Transverse colon (tissue), 4 donors: ENCODE results near the gene TM2D3. TPM values are rescaled to one million over a fixed set of nuclear protein-coding genes. Genes with fewer than 3 reads are reported as not detected.

Experiments used
- DNase-seq: peaks from one replicate; pipeline ENCODE4 v3.0.0-alpha.2; 2019
- H3K27ac ChIP-seq, 4 donors: fragments of 200-600 bp; sonication (generic); 2 replicates each; pipeline ENCODE4 v1.5.1; 2016 to 2018; ENCODE audit warnings: inconsistent platforms in 4 of 4
- H3K27me3 ChIP-seq: fragments of 200-600 bp; sonication (generic); 2 replicates; pipeline ENCODE4 v1.5.1; 2017; ENCODE audit warnings: inconsistent platforms
- H3K36me3 ChIP-seq, 4 donors: fragments of 200-600 bp; sonication (generic); 2 replicates each; pipeline ENCODE4 v1.5.1; 2017 to 2019; ENCODE audit warnings: inconsistent platforms in 4 of 4
- H3K4me1 ChIP-seq, 4 donors: fragments of 200-600 bp; sonication (generic); 2 replicates each; pipeline ENCODE4 v1.5.1; 2017 to 2020; ENCODE audit warnings: inconsistent platforms in 4 of 4
- H3K4me3 ChIP-seq, 4 donors: fragments of 200-600 bp; sonication (generic); 1 replicate in 1 of 4; 2 replicates in 3 of 4; pipeline versions ENCODE4 v1.5.1 to v1.6.1; 2017 to 2019; ENCODE audit warnings: inconsistent platforms in 4 of 4
- H3K9me3 ChIP-seq, 2 donors: fragments of 200-600 bp; sonication (generic); 2 replicates each; pipeline ENCODE4 v1.5.1; 2017 to 2019; ENCODE audit warnings: inconsistent platforms in 2 of 2
- CTCF ChIP-seq, 5 experiments: fragments of 200-600 bp in 3 of 5; fragments of 450-650 bp in 2 of 5; sonication (generic) in 3 of 5; IDR thresholded peaks; 1 replicate in 2 of 5; 2 replicates in 3 of 5; pipeline ENCODE4 v1.5.1; 2016 to 2017; ENCODE audit warnings: antibody characterized with exemption in 5 of 5, inconsistent platforms in 3 of 5, mild to moderate bottlenecking in 2 of 5, moderate library complexity in 1 of 5
- EP300 ChIP-seq: sonication (generic); formaldehyde crosslinking; IDR thresholded peaks from one replicate; pipeline ENCODE4 v1.6.1; 2017; ENCODE audit warnings: antibody characterized with exemption, low read depth
- POLR2A ChIP-seq: fragments of 450-650 bp; IDR thresholded peaks from one replicate; pipeline ENCODE4 v1.6.1; 2016; ENCODE audit warnings: antibody characterized with exemption, mild to moderate bottlenecking, moderate library complexity
- POLR2AphosphoS5 ChIP-seq, 3 donors: sonication (generic); formaldehyde crosslinking; IDR thresholded peaks; one replicate each; pipeline ENCODE4 v1.6.1; 2016; ENCODE audit warnings: antibody characterized with exemption in 3 of 3
- WGBS, 2 donors: methylation state at CpG; one replicate each; pipeline ENCODE4 v1.1.5; 2018; ENCODE audit warnings: low coverage in 1 of 2; 5-methylcytosine and 5-hydroxymethylcytosine counted together
- in situ Hi-C, 4 donors: fragments of 200-750 bp; cut with MboI; loops; one replicate each; pipeline versions ENCODE4 v1.15.0 to v1.15.1; 2017; ENCODE audit warnings: low sequenced_read_pairs in 3 of 4, low pct_ligation_motif_present in 1 of 4, low pct_unique_long_range_greater_than_20kb in 1 of 4
- intact Hi-C: fragments of 100-400 bp; cut with DNase I; formaldehyde crosslinking; loops from one replicate; pipeline ENCODE4 v1.15.1; 2023; ENCODE audit warnings: low total_unique reads
- total RNA-seq, 4 donors: library from RNA; depleted of rRNA; stranded (reverse); fragments of >200 nt; gene quantifications; one replicate each; pipeline ENCODE4 v1.1.0, GENCODE V29; 2016

Gene TM2D3
- total RNA-seq, 4 donors from 2014 or later: 13.8 to 46.4 (median 33.6) TPM

GRCh38 chr15:101667881-101668280 is 15.7 kb upstream of the TM2D3 start:
- intact Hi-C loops (no loop called here), in situ Hi-C loops (no loop called here)
- no peaks in the 10 kb centered on the region for H3K27me3 ChIP-seq
- 79 to 100% methylated on average over 1 of the region's 1 CpG for WGBS, 2 donors
- DNase-seq: no peak
- TF ChIP-seq CTCF (IDR thresholded peaks at IDR 0.05): no peak
- no peak for TF ChIP-seq POLR2AphosphoS5 (IDR thresholded peaks at IDR 0.05)
- TF ChIP-seq EP300: no peak
- no peak for TF ChIP-seq POLR2A
- peaks cover 0 to 13% (median 0%) of the 10 kb centered on the region in 4 donors for H3K36me3 ChIP-seq
- no peaks in the 10 kb centered on the region for H3K9me3 ChIP-seq
- no peak overlapping the region for H3K27ac ChIP-seq
- no peaks in the 10 kb centered on the region for H3K4me1 ChIP-seq
- H3K4me3 ChIP-seq: no peak overlapping the region

GRCh38 chr15:101664303-101664913 is 12.2 kb upstream of the TM2D3 start:
- no peak for TF ChIP-seq CTCF (IDR thresholded peaks at IDR 0.05)
- no peak for TF ChIP-seq POLR2A
- H3K27me3 ChIP-seq: no peaks in the 10 kb centered on the region
- H3K4me1 ChIP-seq: no peaks in the 10 kb centered on the region
- intact Hi-C loops: loop anchor here (5.0 kb wide), 1 partner anchor 717 kb away; no protein-coding TSS in a partner anchor
- no peaks in the 10 kb centered on the region for H3K9me3 ChIP-seq
- peaks cover 0 to 8% (median 0%) of the 10 kb centered on the region in 4 donors for H3K36me3 ChIP-seq
- no peak overlapping the region for H3K27ac ChIP-seq
- DNase-seq: no peak
- no peak overlapping the region for H3K4me3 ChIP-seq
- in situ Hi-C loops: no loop called here
- 84 to 90% methylated on average over 7 to 9 of the region's 9 CpGs for WGBS, 2 donors

- Histone ChIP-seq H3K27ac (no peak overlapping the region), H3K4me1 (peaks cover 0 to 8% (median 2%) of the 10 kb centered on the region in 4 donors), H3K27me3 (no peaks in the 10 kb centered on the region), H3K9me3 (no peaks in the 10 kb centered on the region), H3K4me3 (no peak overlapping the region), H3K36me3 (peaks cover 0 to 8% (median 0%) of the 10 kb centered on the region in 4 donors)
- no peak for DNase-seq
- WGBS, 2 donors: 94 to 96% methylated on average over 1 of the region's 1 CpG
- intact Hi-C loops (loop anchor here (5.0 kb wide), 1 partner anchor 715 kb away; no protein-coding TSS in a partner anchor), in situ Hi-C loops (no loop called here)
- TF ChIP-seq POLR2AphosphoS5 (IDR thresholded peaks at IDR 0.05) (no peak), CTCF (IDR thresholded peaks at IDR 0.05) (no peak), POLR2A (no peak), EP300 (no peak)
These were observed 10.0 kb upstream of the TM2D3 start for GRCh38 chr15:101662203-101662602.

- H3K9me3 ChIP-seq: no peaks in the 10 kb centered on the region
- 89% methylated on average over 2 of the region's 2 CpGs; no CpG with 5 or more reads in 1 of the 2 donors for WGBS, 2 donors
- H3K36me3 ChIP-seq: peaks cover 0 to 8% (median 0%) of the 10 kb centered on the region in 4 donors
- in situ Hi-C loops: no loop called here
- H3K27ac ChIP-seq: no peak overlapping the region
- no peak for DNase-seq
- TF ChIP-seq EP300: no peak
- no peak overlapping the region for H3K4me3 ChIP-seq
- H3K27me3 ChIP-seq: no peaks in the 10 kb centered on the region
- intact Hi-C loops: loop anchor here (5.0 kb wide), 1 partner anchor 713 kb away; no protein-coding TSS in a partner anchor
- peaks cover 0 to 8% (median 2%) of the 10 kb centered on the region in 4 donors for H3K4me1 ChIP-seq
These were observed 7.8 kb upstream of the TM2D3 start for GRCh38 chr15:101660005-101660404.
